Panc1 (cell line): ENCODE data around the gene FRMD5. TPM values are rescaled to one million over a fixed set of nuclear protein-coding genes. Genes with fewer than 3 reads are reported as not detected.

ENCODE experiments used
- ATAC-seq: fragments of 200-7000 bp; cut with Tn5 transposase; 2 replicates; pipeline ENCODE4 v1.9.1; 2020; ENCODE audit warnings: mild to moderate bottlenecking, moderate library complexity
- BruUV-seq: library from RNA; stranded (reverse); fragments of 400-500 nt; replicated peaks from 2 replicates; lab custom pipeline; 2021; lab: Mats Ljungman, UMichigan
- CTCF ChIA-PET: fragments of 300-600 bp; sonication (Branson Sonifier 250); formaldehyde crosslinking; loops from one replicate; lab custom pipeline; 2022; ENCODE audit warnings: antibody characterized with exemption; lab: Charles Lee
- POLR2A ChIA-PET: fragments of 300-600 bp; sonication (Branson Sonifier 250); formaldehyde crosslinking; loops from one replicate; lab custom pipeline; 2022; ENCODE audit warnings: antibody characterized with exemption; lab: Charles Lee
- DNase-seq: peaks from one replicate; pipeline ENCODE4 v3.0.0-alpha.2; 2010; ENCODE audit warnings: low read depth, low spot score
- H3K27ac ChIP-seq: 2 replicates; pipeline ENCODE4 v1.5.1; 2011; ENCODE audit warnings: mild to moderate bottlenecking, low read length, inconsistent platforms
- H3K27me3 ChIP-seq: fragments of 200-500 bp; sonication (Bioruptor generic); 2 replicates; pipeline ENCODE4 v1.6.0; 2014; ENCODE audit warnings: low read length, inconsistent platforms; ENCODE audit not compliant: control insufficient read depth, insufficient read depth
- H3K36me3 ChIP-seq: fragments of 200-500 bp; sonication (Bioruptor generic); 2 replicates; pipeline ENCODE4 v1.5.1; 2014; ENCODE audit warnings: inconsistent platforms, mild to moderate bottlenecking, low read length, moderate library complexity; ENCODE audit not compliant: control insufficient read depth, insufficient read depth
- H3K4me1 ChIP-seq: 2 replicates; pipeline ENCODE4 v1.5.1; 2011; ENCODE audit warnings: inconsistent platforms, mild to moderate bottlenecking, low read length, moderate library complexity; ENCODE audit not compliant: control insufficient read depth, insufficient read depth
- H3K4me3 ChIP-seq, 2 experiments: 2 replicates each; pipeline ENCODE4 v1.5.1; 2011 to 2012; ENCODE audit warnings: low read depth in 2 of 2, low read length in 2 of 2, mild to moderate bottlenecking in 2 of 2, inconsistent platforms in 1 of 2, moderate library complexity in 1 of 2
- H3K9me3 ChIP-seq: fragments of 200-500 bp; sonication (Bioruptor generic); 2 replicates; pipeline ENCODE4 v1.5.1; 2014; ENCODE audit warnings: low read depth, mild to moderate bottlenecking, inconsistent platforms, low read length, moderate library complexity; ENCODE audit not compliant: control insufficient read depth, insufficient read depth
- CTCF ChIP-seq: fragments of 450-650 bp; IDR thresholded peaks from 2 replicates; pipeline ENCODE4 v1.5.1; 2017; ENCODE audit warnings: mild to moderate bottlenecking
- POLR2AphosphoS5 ChIP-seq: IDR thresholded peaks from 2 replicates; pipeline ENCODE4 v1.6.1; 2012; ENCODE audit warnings: mild to moderate bottlenecking, low read depth, low read length, moderate library complexity
- REST ChIP-seq, 2 experiments: IDR thresholded peaks; 2 replicates each; pipeline ENCODE4 v1.6.1; 2011 to 2012; ENCODE audit warnings: low read depth in 2 of 2, control low read depth in 1 of 2, low read length in 1 of 2, mild to moderate bottlenecking in 1 of 2, moderate library complexity in 1 of 2; ENCODE audit not compliant: insufficient read depth in 1 of 2
- SIN3A ChIP-seq: IDR thresholded peaks from 2 replicates; pipeline ENCODE4 v1.6.1; 2012; ENCODE audit warnings: low read depth, mild to moderate bottlenecking, low read length, moderate library complexity, borderline replicate concordance; ENCODE audit not compliant: insufficient read depth
- TCF7L2 ChIP-seq: IDR thresholded peaks from 2 replicates; pipeline ENCODE4 v1.6.1; 2011; ENCODE audit warnings: mild to moderate bottlenecking, low read depth, low read length, inconsistent platforms
- in situ Hi-C: cut with HindIII; loops from 2 replicates; pipeline ENCODE4 v1.10.0; 2016; ENCODE audit warnings: low sequenced_read_pairs, low pct_unique_long_range_greater_than_20kb
- intact Hi-C: fragments of 100-400 bp; cut with micrococcal nuclease; formaldehyde crosslinking; loops from one replicate; pipeline ENCODE4 v1.10.0; 2022; ENCODE audit not compliant: unreplicated experiment
- total RNA-seq: library from RNA; stranded (reverse); gene quantifications from one replicate; pipeline ENCODE4 v1.2.1, GENCODE V29; 2021; ENCODE audit not compliant: unreplicated experiment

Gene FRMD5
- total RNA-seq, 1 experiment from 2014 or later, result 18.3 TPM

- DNase-seq (no peak), ATAC-seq (no peak)
- Histone ChIP-seq H3K4me1 (no peaks in the 10 kb centered on the region), H3K9me3 (no peaks in the 10 kb centered on the region), H3K4me3 (no peak overlapping the region), H3K27ac (no peak overlapping the region), H3K36me3 (no peaks in the 10 kb centered on the region), H3K27me3 (no peaks in the 10 kb centered on the region)
- ChIA-PET CTCF (no interaction called here), POLR2A (interaction anchor here (0.6 kb wide), 1 partner anchor 257 kb away, joined by 3 read pairs; no protein-coding TSS in a partner anchor)
- in situ Hi-C loops, result no loop called here
- no peak for TF ChIP-seq REST (IDR thresholded peaks at IDR 0.05; ENCODE audit: insufficient read depth in 1 of 2, low read depth in 2 of 2, low read length in 1 of 2)
- no peak for TF ChIP-seq SIN3A
- no peak for TF ChIP-seq POLR2AphosphoS5
- no peak for TF ChIP-seq CTCF
- TF ChIP-seq TCF7L2, result no peak
- BruUV-seq, result no TSS peak
- intact Hi-C loops, result no loop called here
Observed at GRCh38 chr15:43941555-43941954, 253.5 kb downstream of the FRMD5 start.

- no peak for DNase-seq
- no TSS peak for BruUV-seq
- ChIA-PET CTCF (no interaction called here), POLR2A (no interaction called here)
- no peak for ATAC-seq
- H3K4me1 ChIP-seq, result no peaks in the 10 kb centered on the region
- H3K36me3 ChIP-seq, result no peaks in the 10 kb centered on the region
- no peak overlapping the region for H3K4me3 ChIP-seq
- no peaks in the 10 kb centered on the region for H3K27me3 ChIP-seq
- H3K9me3 ChIP-seq, result no peaks in the 10 kb centered on the region
- TF ChIP-seq POLR2AphosphoS5, result no peak
- TF ChIP-seq TCF7L2, result no peak
- TF ChIP-seq REST (IDR thresholded peaks at IDR 0.05; ENCODE audit: insufficient read depth in 1 of 2, low read depth in 2 of 2, low read length in 1 of 2), result no peak
- no peak for TF ChIP-seq SIN3A
- no peak for TF ChIP-seq CTCF
- intact Hi-C loops (no loop called here), in situ Hi-C loops (no loop called here)
- no peak overlapping the region for H3K27ac ChIP-seq
Observed at GRCh38 chr15:43941071-43941470, 254.0 kb downstream of the FRMD5 start.
